GM21619 (cell line): ENCODE data around the gene SHISA3.

Source experiments
- ATAC-seq: cut with Tn5 transposase; IDR thresholded peaks from one replicate; pipeline ENCODE4 v1.9.1; 2021; ENCODE audit not compliant: unreplicated experiment

The SHISA3 gene

GRCh38 chr4:42391355-42391664 is 6.0 kb upstream of the SHISA3 start:
- ATAC-seq, result no peak

- no peak for ATAC-seq
Measured at GRCh38 chr4:42391981-42392380, 5.3 kb upstream of the SHISA3 start.

GRCh38 chr4:42392436-42392835 is 4.9 kb upstream of the SHISA3 start:
- ATAC-seq, result no peak

GRCh38 chr4:42395595-42395994 is 1.7 kb upstream of the SHISA3 start:
- ATAC-seq, result no peak

GRCh38 chr4:42396361-42396751 is 932 bp upstream of the SHISA3 start:
- ATAC-seq, result no peak

GRCh38 chr4:42397635-42398170 is 415 bp downstream of the SHISA3 start:
- peak; percentile 31 for ATAC-seq

GRCh38 chr4:42398171-42398870 is 1.0 kb downstream of the SHISA3 start:
- ATAC-seq, result peak; percentile 28

- no peak for ATAC-seq
Measured at GRCh38 chr4:42398871-42399331, 1.6 kb downstream of the SHISA3 start.

GRCh38 chr4:42399393-42399792 is 2.1 kb downstream of the SHISA3 start:
- no peak for ATAC-seq

- no peak for ATAC-seq
Measured at GRCh38 chr4:42401171-42401570, 3.9 kb downstream of the SHISA3 start.

- no peak for ATAC-seq
Measured at GRCh38 chr4:42404001-42404400, 6.7 kb downstream of the SHISA3 start.

- no peak for ATAC-seq
Measured at GRCh38 chr4:42410446-42410845, 13.2 kb downstream of the SHISA3 start.

GRCh38 chr4:42411803-42412202 is 14.5 kb downstream of the SHISA3 start:
- no peak for ATAC-seq

- ATAC-seq, result no peak
Measured at GRCh38 chr4:42412251-42412650, 15.0 kb downstream of the SHISA3 start.

- ATAC-seq, result no peak
Measured at GRCh38 chr4:42415281-42415680, 18.0 kb downstream of the SHISA3 start.

GRCh38 chr4:42416017-42416416 is 18.7 kb downstream of the SHISA3 start:
- ATAC-seq, result no peak

GRCh38 chr4:42417550-42417949 is 20.3 kb downstream of the SHISA3 start:
- no peak for ATAC-seq

- ATAC-seq, result no peak
Measured at GRCh38 chr4:42420140-42420539, 22.9 kb downstream of the SHISA3 start.

- ATAC-seq, result no peak
Measured at GRCh38 chr4:42425146-42426065, 28.1 kb downstream of the SHISA3 start.

GRCh38 chr4:42428036-42428435 is 30.7 kb downstream of the SHISA3 start:
- no peak for ATAC-seq

- no peak for ATAC-seq
Measured at GRCh38 chr4:42436928-42437565, 39.8 kb downstream of the SHISA3 start.

GRCh38 chr4:42440083-42440482 is 42.8 kb downstream of the SHISA3 start:
- no peak for ATAC-seq
